CD4-positive, alpha-beta T cell treated with Interleukin-17A for 1 hour (primary cell): ENCODE data around the gene WDR91.

Experiments used
- DNase-seq: peaks from one replicate; pipeline ENCODE4 v3.0.0-alpha.2; 2020

The WDR91 gene

GRCh38 chr7:135197343-135197742 is 14.0 kb downstream of the WDR91 start:
- DNase-seq: no peak

GRCh38 chr7:135195968-135196629 is 15.2 kb downstream of the WDR91 start:
- DNase-seq: no peak

- DNase-seq: no peak
These were observed 16.2 kb downstream of the WDR91 start for GRCh38 chr7:135195156-135195555.

DNA sequence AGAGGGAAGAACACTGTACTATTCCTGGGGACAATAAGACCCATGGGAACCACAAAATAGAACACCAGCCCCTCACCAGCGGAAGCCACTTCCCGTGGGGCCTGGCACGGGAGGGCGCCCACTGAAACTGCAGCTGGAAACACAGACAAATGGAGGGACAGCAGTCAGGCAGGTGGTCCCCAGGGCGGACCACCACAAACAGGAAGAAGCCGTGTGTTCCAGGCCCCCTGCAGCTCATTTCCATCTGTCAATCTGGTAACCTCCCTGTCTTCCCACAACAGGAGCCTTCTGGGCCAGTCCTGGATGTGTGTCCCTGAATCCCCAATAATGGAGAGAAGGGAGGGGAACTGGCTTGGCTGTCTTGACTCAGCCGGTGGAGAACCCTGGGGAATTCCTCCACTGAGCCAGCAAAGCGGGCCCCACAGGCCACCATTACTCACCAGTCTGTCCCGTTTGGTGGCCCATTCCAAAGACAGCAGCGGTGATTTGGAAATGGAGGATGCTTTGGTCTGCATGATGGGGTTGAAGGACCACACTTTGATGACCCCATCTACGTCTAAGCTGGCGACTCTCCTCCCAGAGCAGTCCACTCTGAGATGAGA is 16.7 kb downstream of the WDR91 start:
- DNase-seq: no peak

GRCh38 chr7:135193615-135194081 is 17.7 kb downstream of the WDR91 start:
- no peak for DNase-seq

- DNase-seq: no peak
These were observed 18.3 kb downstream of the WDR91 start for GRCh38 chr7:135192914-135193536.

GRCh38 chr7:135190703-135191102 is 20.6 kb downstream of the WDR91 start:
- no peak for DNase-seq

- no peak for DNase-seq
These were observed 21.4 kb downstream of the WDR91 start for GRCh38 chr7:135189961-135190360.

- no peak for DNase-seq
These were observed 22.1 kb downstream of the WDR91 start for GRCh38 chr7:135189221-135189662.

- DNase-seq: no peak
These were observed 22.9 kb downstream of the WDR91 start for GRCh38 chr7:135188298-135188984.

GRCh38 chr7:135186841-135187253 is 24.5 kb downstream of the WDR91 start:
- no peak for DNase-seq

DNA sequence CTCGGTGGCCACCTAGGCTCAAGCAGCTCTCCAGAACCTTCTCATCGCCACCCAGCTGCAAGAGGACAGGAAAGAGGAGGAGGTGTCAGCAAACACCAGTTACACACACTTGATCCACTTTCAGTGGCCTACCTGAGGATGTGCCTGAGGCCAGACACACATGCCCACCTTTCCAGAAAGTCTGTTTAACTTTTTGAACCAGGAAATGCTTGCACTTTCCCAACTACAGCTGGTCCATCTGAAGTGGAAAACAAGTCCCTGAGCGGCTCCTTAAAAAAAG is 25.1 kb downstream of the WDR91 start:
- no peak for DNase-seq

GRCh38 chr7:135185471-135186260 is 25.7 kb downstream of the WDR91 start:
- DNase-seq: no peak

DNA sequence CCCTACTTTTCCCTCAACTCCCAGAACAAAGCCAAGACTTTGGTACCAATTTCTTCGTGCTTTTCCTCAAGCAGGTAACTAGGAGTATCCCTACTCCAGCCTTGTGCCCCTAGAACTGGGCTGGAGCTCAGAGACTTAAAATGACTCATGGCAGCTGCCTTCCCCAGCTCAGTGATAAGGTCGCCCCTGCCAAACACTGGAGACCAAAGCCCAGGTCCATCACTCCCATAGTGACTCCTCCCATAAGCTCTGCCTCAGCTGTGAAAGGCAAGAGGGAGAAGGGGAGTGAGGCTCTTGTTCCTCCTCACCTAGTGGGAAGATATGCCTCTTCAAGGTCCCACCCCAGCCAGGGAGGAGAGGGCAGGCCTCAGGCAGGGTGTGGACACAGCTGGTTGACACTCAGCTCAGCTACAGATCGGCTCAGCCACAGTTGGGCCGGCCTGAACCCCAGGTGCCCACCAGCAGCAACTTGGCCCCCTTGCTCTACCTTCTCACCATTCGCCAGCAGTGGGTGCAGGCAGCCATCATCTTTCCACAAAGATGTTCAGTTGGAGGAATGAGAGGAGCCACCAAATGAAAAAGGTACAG is 27.0 kb downstream of the WDR91 start:
- DNase-seq: no peak

- DNase-seq: no peak
These were observed 27.8 kb downstream of the WDR91 start for GRCh38 chr7:135183478-135183877.

DNA sequence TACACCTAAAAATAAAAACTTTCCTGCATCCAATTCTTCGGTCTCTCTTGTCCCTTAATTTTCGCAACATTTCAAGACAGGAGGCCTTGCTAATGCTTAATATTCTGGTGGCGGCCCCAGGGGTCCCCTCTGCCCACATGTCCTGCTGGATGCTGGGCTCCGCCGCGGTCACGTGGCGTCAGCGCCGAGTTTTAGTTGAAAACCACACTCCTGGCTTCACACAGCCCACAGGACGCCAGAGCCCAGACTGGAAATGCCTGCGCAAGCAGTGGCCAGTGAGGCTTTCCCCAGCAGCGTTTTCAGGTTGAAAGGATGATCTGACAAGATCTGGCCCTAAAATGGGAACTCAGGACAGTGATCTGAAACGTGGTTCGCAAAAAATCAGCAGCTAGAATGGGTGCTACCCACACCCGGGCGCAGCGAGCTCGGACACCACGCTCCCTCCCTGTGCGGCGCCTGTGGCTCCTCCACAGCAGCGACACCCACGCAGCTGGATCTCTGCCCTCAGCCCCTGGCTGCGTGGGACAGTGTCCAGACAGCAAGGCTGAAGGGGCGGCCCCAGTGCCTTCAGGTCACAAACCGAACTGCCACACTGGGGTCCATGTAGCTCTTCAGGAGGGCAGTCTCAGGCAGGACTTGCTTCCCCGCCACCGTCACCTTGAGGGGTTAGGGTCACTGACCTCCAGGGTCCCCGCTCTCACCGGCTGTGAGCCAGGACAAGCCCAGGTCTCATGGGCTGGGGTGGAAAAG is 29.2 kb downstream of the WDR91 start:
- no peak for DNase-seq

DNA sequence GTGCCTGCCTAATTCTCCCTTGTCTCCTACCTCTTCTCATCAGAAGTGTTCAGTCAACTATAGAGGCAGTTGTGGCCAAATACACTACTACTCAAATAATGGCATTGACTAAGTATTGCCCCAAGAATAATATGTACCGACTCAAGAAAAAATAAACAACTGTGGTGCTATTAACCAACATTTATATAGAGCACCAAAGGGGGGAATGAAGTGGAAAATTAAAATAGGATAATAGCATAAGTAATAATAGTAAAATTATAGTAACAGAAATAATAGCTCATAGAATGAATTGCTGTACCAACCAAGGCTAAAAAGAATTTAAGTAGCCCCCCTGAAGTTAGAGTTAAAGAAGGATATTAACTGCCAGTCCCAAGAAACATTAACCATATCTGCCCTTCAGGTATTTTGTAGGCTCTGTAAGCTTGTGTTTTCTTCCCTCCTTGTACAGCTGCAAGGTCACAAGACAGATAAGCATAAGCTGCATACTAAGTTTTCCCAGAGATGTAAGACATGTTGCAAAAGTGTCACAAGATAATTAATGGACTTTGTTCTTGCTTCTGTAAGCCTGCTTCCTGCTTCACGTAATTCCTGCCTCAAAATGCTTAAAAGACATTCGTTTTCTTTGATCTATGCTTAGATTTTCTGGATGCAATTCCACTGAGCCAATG is 29.9 kb downstream of the WDR91 start:
- DNase-seq: no peak

DNA sequence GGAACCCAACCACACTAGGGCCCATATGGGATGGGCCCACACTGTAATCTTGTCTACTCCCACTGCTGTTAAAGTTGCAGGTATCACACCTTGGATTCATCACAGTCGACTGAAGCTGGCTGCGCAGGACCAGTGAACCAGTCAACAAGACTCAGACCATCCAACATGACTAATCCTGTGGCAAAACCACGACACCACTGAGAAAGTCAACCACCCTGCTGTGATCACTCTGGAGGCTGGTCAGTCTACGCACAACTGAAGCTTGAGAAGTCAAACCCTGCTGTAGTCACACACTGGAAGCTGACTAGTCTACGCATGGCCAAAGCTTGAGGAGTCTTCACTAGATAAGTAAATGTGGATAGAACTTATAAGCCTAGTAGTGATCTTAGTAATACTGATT is 31.2 kb downstream of the WDR91 start:
- no peak for DNase-seq

DNA sequence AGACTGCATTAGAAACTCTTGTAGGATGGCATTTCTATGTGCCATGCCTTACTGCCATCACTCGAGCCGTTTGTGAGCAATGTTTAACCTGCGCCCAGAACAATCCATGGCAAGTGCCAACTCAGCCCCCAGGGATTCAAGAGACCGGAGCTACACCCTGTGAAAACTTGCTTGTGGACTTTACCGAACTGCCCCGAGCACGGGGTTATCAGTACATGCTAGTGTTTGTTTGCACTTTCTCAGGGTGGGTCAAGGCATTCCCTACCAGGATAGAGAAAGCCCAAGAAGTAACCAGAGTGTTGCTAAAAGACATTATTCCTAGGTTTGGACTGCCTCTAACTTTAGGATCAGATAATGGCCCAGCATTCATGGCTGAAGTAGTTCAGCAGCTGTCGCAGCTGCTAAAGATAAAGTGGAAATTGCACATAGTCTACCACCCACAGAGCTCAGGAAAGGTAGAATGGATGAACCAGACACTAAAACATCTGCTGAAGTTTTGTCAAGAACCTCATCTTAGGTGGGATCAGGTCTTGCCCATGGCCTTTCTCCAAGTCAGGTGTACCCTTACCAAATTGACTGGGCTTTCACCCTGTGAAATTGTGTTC is 31.9 kb downstream of the WDR91 start:
- DNase-seq: no peak

GRCh38 chr7:135178364-135178763 is 33.0 kb downstream of the WDR91 start:
- DNase-seq: no peak
